MCF 10A (cell line): ENCODE measurements around the gene ST3GAL3. TPM values are rescaled to one million over a fixed set of nuclear protein-coding genes. Genes with fewer than 3 reads are reported as not detected.

ENCODE experiments used
- BruUV-seq: library from RNA; stranded (reverse); fragments of 400-500 nt; replicated peaks from 2 replicates; lab custom pipeline; 2021; lab: Mats Ljungman, UMichigan
- CTCF ChIA-PET: fragments of 300-600 bp; sonication (Branson Sonifier 250); formaldehyde crosslinking; extraction: SDS; loops from one replicate; lab custom pipeline; 2021; ENCODE audit warnings: antibody characterized with exemption, inconsistent platforms; lab: Yijun Ruan, JAX
- POLR2A ChIA-PET: fragments of 300-600, 350-650 bp; sonication (Branson Sonifier 250); formaldehyde crosslinking; extraction: SDS; loops from one replicate; lab custom pipeline; 2020; ENCODE audit warnings: antibody characterized with exemption, inconsistent platforms; lab: Yijun Ruan, JAX
- DNase-seq: peaks from one replicate; pipeline ENCODE4 v3.0.0-alpha.2; 2018; ENCODE audit not compliant: unreplicated experiment
- H3K27ac Mint-ChIP-seq: one replicate; pipeline ENCODE4 v1.8.0; 2022; ENCODE audit warnings: mild to moderate bottlenecking, low read depth, mixed read lengths; ENCODE audit not compliant: unreplicated experiment
- H3K27me3 Mint-ChIP-seq: one replicate; pipeline ENCODE4 v1.8.0; 2022; ENCODE audit warnings: mixed read lengths; ENCODE audit not compliant: insufficient read depth, unreplicated experiment
- H3K36me3 Mint-ChIP-seq: one replicate; pipeline ENCODE4 v1.8.0; 2022; ENCODE audit warnings: mild to moderate bottlenecking, moderate library complexity, mixed read lengths; ENCODE audit not compliant: insufficient read depth, unreplicated experiment
- H3K4me1 Mint-ChIP-seq: one replicate; pipeline ENCODE4 v1.8.0; 2022; ENCODE audit warnings: mixed read lengths; ENCODE audit not compliant: insufficient read depth, unreplicated experiment
- H3K4me3 Mint-ChIP-seq: one replicate; pipeline ENCODE4 v1.8.0; 2022; ENCODE audit warnings: mild to moderate bottlenecking, moderate library complexity, mixed read lengths; ENCODE audit not compliant: unreplicated experiment
- H3K9me3 Mint-ChIP-seq: one replicate; pipeline ENCODE4 v1.8.0; 2022; ENCODE audit warnings: mixed read lengths; ENCODE audit not compliant: unreplicated experiment
- intact Hi-C: fragments of 100-400 bp; cut with micrococcal nuclease; formaldehyde crosslinking; loops from 2 replicates; pipeline ENCODE4 v1.14.1; 2022
- total RNA-seq: library from RNA; stranded (reverse); gene quantifications from 2 replicates; pipeline ENCODE4 v1.2.3, GENCODE V29; 2022
- TF ChIP-seq, protein P1 (sequence below): fragments of 200-600 bp; IDR thresholded peaks from one replicate; pipeline ENCODE4 v1.8.0; 2022; ENCODE audit warnings: antibody characterized with exemption, mild to moderate bottlenecking; ENCODE audit not compliant: unreplicated experiment

ST3GAL3 gene
- total RNA-seq, 1 experiment from 2014 or later: 24.2 TPM

DNA sequence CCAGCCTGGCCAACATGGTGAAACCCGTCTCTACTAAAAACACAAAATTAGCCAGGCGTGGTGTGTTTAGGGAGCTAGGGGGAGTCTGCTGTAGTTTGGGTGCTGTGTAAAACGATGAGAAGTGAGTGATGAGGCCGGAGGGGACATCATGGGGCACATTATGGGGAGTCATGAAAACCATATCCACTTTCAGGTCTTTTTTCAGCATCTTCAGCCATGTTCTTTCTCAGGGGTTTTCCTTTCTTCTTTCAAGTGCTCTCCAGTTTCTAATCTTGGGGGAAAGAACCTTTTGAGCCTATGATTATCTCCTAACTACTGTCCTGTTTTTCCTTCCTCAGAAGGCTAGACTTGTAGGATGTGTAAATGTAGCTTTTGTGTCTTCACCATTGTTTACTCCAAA lies 43.0 kb upstream of the ST3GAL3 start:
- intact Hi-C loops: no loop called here
- CTCF ChIA-PET: no interaction called here

DNA sequence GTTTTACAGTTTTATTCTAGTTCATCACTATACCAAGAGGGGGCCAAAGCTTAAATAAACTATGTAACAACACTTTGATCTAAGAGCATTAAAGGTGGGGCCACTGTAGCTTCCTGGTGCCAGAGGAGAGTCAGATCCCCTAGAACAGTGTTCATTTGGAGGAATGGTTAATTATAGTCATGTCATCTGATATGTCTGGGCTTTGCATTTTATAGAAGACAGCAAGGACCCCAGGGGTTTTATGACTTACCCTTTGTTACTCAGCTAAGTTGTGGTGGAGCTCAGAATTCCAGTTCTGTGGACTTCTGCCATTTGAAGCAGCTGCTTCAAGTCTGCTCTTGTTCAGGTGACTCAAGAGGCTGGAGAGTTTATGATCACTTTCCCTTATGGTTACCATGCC lies 40.7 kb upstream of the ST3GAL3 start:
- Mint-ChIP-seq H3K9me3 (no peaks in the 10 kb centered on the region), H3K36me3 (peaks cover 97% of the 10 kb centered on the region), H3K4me1 (peaks cover 17% of the 10 kb centered on the region), H3K27me3 (no peaks in the 10 kb centered on the region), H3K27ac (peak overlapping the region; percentile 9), H3K4me3 (no peak overlapping the region)
- intact Hi-C loops: no loop called here
- no TSS peak for BruUV-seq
- ChIA-PET POLR2A (interaction anchor here (0.7 to 3.5 kb wide), 4 partner anchors 9 to 85 kb away, joined by 3 to 41 read pairs (median 4); partner anchors contain the start of gene KDM4A), CTCF (interaction anchor here (0.7 to 2.1 kb wide), 7 partner anchors 12 to 428 kb away, joined by 3 to 8 read pairs (median 4); no protein-coding TSS in a partner anchor)
- TF ChIP-seq, protein P1, sequence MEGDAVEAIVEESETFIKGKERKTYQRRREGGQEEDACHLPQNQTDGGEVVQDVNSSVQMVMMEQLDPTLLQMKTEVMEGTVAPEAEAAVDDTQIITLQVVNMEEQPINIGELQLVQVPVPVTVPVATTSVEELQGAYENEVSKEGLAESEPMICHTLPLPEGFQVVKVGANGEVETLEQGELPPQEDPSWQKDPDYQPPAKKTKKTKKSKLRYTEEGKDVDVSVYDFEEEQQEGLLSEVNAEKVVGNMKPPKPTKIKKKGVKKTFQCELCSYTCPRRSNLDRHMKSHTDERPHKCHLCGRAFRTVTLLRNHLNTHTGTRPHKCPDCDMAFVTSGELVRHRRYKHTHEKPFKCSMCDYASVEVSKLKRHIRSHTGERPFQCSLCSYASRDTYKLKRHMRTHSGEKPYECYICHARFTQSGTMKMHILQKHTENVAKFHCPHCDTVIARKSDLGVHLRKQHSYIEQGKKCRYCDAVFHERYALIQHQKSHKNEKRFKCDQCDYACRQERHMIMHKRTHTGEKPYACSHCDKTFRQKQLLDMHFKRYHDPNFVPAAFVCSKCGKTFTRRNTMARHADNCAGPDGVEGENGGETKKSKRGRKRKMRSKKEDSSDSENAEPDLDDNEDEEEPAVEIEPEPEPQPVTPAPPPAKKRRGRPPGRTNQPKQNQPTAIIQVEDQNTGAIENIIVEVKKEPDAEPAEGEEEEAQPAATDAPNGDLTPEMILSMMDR: no peak
- peak; percentile 67 for DNase-seq

More for the DNA sequence above, 43.0 kb upstream of the ST3GAL3 start:
- DNase-seq: no peak
- Mint-ChIP-seq H3K4me1 (peaks cover 12% of the 10 kb centered on the region), H3K4me3 (no peak overlapping the region), H3K36me3 (peaks cover 97% of the 10 kb centered on the region), H3K9me3 (no peaks in the 10 kb centered on the region), H3K27ac (peak overlapping the region; percentile 20), H3K27me3 (no peaks in the 10 kb centered on the region)
- TF ChIP-seq, protein P1: no peak
- POLR2A ChIA-PET: interaction anchor here (1.3 to 2.2 kb wide), 2 partner anchors 14 to 19 kb away, joined by 3 to 14 read pairs; partner anchors contain the start of gene KDM4A
- BruUV-seq: no TSS peak

DNA sequence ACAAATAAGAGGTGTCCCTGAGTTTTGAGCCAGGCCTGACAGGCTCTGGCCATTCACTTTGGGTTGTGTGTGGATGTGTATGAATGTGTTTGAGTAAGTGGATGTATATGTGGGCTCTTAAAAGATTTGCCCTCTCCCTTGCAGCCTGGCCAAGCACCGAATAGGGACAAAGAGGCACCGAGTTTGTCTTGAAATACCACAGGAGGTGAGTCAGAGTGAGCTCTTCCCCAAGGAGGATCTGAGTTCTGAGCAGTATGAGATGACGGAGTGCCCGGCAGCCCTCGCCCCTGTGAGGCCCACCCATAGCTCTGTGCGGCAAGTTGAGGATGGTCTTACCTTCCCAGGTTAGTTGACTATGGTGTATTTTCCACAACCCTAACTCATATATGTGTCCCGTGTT lies 38.4 kb upstream of the ST3GAL3 start:
- no peak overlapping the region for H3K4me3 Mint-ChIP-seq
- peaks cover 97% of the 10 kb centered on the region for H3K36me3 Mint-ChIP-seq
- peaks cover 16% of the 10 kb centered on the region for H3K4me1 Mint-ChIP-seq
- intact Hi-C loops: no loop called here
- BruUV-seq: no TSS peak
- H3K27ac Mint-ChIP-seq: peak overlapping the region; percentile 54
- H3K9me3 Mint-ChIP-seq: no peaks in the 10 kb centered on the region
- CTCF ChIA-PET: interaction anchor here (0.6 to 1.1 kb wide), 2 partner anchors 16 to 94 kb away, joined by 4 to 5 read pairs; no protein-coding TSS in a partner anchor
- no peaks in the 10 kb centered on the region for H3K27me3 Mint-ChIP-seq
- TF ChIP-seq, protein P1: no peak
- DNase-seq: no peak
- POLR2A ChIA-PET: interaction anchor here (0.9 to 3.6 kb wide), 2 partner anchors 14 to 18 kb away, joined by 3 to 18 read pairs; partner anchors contain the start of gene KDM4A

DNA sequence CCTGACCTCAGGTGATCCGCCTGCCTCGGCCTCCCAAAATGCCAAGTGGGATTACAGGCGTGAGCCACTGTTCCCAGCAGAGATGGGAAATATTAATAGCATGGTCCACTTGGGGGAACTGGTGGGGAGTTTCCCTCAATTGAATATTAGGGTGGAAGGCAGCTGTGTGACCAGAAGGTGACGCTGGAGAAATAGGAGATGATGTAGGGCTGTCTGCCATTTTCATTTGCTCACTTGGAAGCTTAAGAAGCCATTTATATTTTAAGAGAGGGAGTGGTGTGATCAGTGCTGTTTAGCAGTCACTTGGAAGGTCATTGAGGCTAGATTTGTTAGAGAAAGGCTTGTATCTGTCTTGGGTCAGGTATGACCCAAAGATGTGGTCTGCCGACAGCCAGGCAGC lies 37.5 kb upstream of the ST3GAL3 start:
- intact Hi-C loops: no loop called here
- Mint-ChIP-seq H3K36me3 (peaks cover 97% of the 10 kb centered on the region), H3K9me3 (no peaks in the 10 kb centered on the region), H3K4me3 (no peak overlapping the region), H3K4me1 (peaks cover 13% of the 10 kb centered on the region), H3K27ac (no peak overlapping the region), H3K27me3 (no peaks in the 10 kb centered on the region)
- ChIA-PET POLR2A (interaction anchor here (3.6 kb wide), 1 partner anchor 19 kb away, joined by 18 read pairs; the partner anchor contains the start of gene KDM4A), CTCF (interaction anchor here (1.1 kb wide), 1 partner anchor 93 kb away, joined by 4 read pairs; no protein-coding TSS in a partner anchor)
- TF ChIP-seq, protein P1: no peak
- DNase-seq: no peak
- no TSS peak for BruUV-seq
